ENCODE results near the gene VTN. TPM values are rescaled to one million over a fixed set of nuclear protein-coding genes. Genes with fewer than 3 reads are reported as not detected.

The VTN gene
- total RNA-seq, 3 donors from 2014 or later = 0.32 to 12.1 (median 0.98) TPM

DNA sequence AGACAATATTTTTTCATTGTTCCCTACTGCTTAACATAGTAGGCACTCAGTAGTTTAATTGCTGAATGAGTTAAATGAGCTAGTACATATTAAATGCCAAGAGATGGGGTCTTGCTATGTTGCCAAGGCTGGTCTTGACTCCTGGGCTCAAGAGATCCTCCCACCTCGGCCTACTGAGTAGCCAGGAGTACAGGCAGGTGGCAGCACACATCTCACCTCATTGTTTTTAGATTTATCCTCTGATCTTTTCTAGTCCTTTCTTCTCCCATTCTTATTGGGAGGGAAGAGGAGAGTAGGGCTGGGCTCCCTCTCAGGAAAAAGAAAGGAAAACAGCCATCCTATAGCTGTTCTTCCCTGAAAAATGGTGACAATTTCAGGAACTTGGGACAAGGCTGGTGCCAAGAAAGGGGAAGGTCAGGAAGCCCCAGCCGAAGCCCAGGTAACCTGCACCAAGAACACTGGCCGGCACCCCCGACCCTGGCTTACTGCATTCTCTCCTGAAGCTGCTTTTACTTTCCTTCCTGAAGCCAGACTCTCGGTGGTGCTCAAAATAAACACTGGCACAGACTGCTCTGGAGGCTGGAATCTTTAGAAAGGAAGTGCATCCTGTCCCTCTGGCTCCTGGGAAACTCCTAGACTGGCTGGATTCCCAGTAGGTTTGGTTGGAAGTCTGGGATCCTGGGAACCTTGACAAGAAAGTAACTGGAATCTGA lies 31.9 kb downstream of the VTN start:
- Histone ChIP-seq H3K36me3 (no peaks in the 10 kb centered on the region), H3K4me1 (peaks cover 3 to 17% of the 10 kb centered on the region in 2 donors), H3K9me3 (no peaks in the 10 kb centered on the region), H3K27ac (peak overlapping the region; percentile 41 to 99), H3K27me3 (no peaks in the 10 kb centered on the region), H3K4me3 (peak overlapping the region in 1 of 3 donors; percentile 21)
- intact Hi-C loops (cut with DNase I; ENCODE audit: low total_unique reads) = no loop called here
- no peak for DNase-seq (ENCODE audit: low spot score in 2 of 2)
- TF ChIP-seq POLR2AphosphoS5 (IDR thresholded peaks at IDR 0.05) (no peak), POLR2A (IDR thresholded peaks at IDR 0.05) (no peak)
- TF ChIP-seq, protein P1, sequence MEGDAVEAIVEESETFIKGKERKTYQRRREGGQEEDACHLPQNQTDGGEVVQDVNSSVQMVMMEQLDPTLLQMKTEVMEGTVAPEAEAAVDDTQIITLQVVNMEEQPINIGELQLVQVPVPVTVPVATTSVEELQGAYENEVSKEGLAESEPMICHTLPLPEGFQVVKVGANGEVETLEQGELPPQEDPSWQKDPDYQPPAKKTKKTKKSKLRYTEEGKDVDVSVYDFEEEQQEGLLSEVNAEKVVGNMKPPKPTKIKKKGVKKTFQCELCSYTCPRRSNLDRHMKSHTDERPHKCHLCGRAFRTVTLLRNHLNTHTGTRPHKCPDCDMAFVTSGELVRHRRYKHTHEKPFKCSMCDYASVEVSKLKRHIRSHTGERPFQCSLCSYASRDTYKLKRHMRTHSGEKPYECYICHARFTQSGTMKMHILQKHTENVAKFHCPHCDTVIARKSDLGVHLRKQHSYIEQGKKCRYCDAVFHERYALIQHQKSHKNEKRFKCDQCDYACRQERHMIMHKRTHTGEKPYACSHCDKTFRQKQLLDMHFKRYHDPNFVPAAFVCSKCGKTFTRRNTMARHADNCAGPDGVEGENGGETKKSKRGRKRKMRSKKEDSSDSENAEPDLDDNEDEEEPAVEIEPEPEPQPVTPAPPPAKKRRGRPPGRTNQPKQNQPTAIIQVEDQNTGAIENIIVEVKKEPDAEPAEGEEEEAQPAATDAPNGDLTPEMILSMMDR (IDR thresholded peaks at IDR 0.05) = no peak

DNA sequence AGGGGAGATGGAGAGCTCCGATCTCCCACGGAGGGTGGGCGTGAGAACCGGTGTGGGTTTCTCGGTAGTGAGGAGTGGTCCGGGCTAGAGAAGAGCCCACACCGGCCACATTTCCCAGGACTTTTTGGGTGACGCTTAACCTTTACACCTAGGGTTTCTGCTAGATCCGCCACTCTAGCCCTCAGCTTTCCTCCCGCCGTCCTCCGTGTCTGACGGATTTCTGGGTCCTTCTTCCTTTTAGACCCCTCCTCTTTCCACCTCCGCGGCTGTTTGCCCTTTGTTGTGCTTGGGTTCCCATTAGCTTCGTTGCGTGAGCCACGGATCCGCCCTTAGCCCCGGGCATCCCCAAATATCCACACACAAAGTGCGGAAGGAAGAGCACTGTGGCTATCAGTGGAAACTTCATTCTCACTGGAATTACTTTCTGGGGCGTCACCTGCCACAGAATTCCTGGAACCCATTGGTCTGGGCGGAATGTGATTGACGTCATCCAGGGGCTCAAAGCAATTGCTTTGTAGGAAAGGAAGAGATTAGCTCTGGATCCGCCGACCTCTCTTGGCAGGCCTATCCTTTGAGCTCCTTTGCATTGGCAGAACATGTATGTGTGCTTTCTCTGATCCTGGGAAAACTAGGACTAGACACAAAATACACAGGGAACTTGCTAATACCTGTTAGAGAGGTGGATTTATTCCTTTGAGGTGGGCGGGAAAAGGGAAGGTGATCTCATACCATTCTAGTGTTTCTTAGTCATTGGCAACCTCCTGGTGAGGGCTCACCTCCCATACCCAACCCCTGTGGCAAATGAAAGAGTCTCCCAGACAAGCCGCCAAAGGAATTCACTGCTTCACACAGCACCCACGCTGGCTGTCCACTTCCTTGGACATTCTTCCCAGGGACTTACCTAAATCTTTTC lies 33.9 kb downstream of the VTN start:
- Histone ChIP-seq H3K4me1 (peaks cover 3 to 17% of the 10 kb centered on the region in 2 donors), H3K27me3 (no peaks in the 10 kb centered on the region), H3K9me3 (no peaks in the 10 kb centered on the region), H3K27ac (peak overlapping the region; percentile 99), H3K36me3 (no peaks in the 10 kb centered on the region), H3K4me3 (peak overlapping the region; percentile 84 to 93 (median 90))
- intact Hi-C loops (cut with DNase I; ENCODE audit: low total_unique reads) = no loop called here
- peak; percentile 73 to 76 for DNase-seq (ENCODE audit: low spot score in 2 of 2)
- TF ChIP-seq POLR2AphosphoS5 (IDR thresholded peaks at IDR 0.05) = peak in 2 of 3 donors; percentile 9 to 14
- TF ChIP-seq, protein P1 (IDR thresholded peaks at IDR 0.05) = peak in 1 of 3 donors; percentile 7
- TF ChIP-seq POLR2A (IDR thresholded peaks at IDR 0.05) = no peak

DNA sequence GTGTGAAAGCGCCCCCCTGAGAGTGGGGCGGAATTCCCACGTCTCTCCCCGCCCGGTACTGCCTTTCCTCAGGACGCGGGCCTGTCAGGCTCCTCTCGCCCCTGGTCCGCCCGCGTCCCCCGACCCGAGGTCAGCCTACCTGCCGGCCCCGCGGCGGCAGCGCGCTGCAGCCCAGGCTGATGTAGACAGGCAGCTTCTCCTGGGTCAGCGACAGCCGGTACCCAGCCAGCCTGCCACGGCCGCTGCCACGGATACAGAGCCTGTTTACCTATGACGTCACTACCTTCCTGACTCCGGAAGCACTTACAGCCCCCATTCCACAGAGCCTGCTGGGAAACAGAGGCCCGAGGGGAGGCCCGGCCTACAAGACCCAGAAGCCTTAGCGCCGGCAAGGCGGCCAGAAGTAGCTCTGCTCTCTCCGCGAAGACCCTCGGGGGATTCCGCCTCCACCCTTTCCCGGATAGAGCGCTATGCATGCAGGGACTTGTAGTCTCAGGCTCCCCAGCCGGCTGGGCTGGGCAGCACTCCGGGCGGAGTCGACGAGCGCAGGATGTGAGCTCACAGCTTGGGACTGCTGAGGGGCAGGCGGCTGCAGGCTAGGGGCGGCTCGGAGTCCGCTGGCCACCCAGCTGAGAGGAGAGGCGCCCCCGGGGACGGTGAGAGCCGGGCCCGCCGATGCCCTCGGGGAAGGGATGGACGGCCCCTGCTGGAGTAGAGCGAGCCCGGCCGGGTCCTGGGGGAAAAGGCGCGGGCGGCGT lies 34.7 kb downstream of the VTN start, which contains the start of the genes IFT20 and TNFAIP1:
TSS of gene IFT20 (minus strand) at position 272 of the 758 bp plus-strand sequence. CDS start 3,487 bp downstream, outside the sequence.
TSS of gene TNFAIP1 (plus strand) at position 561 of the 758 bp plus-strand sequence. CDS start 3,761 bp downstream, outside the sequence.
- intact Hi-C loops (cut with DNase I; ENCODE audit: low total_unique reads) = no loop called here
- H3K4me1 ChIP-seq = peaks cover 3 to 17% of the 10 kb centered on the region in 2 donors

DNA sequence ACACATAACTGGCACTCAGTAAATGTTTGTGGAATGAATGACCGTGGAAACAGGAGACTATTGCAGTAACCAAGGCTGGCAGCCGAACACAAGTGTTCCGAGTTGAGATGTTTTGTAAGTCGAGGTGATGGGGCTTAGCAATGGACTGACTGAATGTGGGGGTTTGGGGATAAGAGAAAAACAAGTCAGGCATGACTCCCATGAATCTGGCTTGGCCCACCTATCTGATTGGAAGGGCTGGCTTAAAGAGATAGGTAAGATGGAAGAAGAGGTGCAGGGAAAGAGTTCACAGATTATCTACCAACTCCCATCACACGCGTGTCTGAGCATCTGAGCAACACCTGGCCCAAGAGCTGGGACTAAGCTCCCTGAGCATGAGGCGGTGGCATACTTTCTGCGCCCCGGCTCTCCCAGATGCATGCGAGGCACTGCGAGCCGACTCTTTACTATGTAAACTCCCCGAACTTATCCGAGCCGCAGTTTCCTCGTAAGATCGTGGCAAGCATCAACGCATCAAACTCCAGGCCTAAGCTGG lies 35.4 kb downstream of the VTN start:
- no peaks in the 10 kb centered on the region for H3K36me3 ChIP-seq
- intact Hi-C loops (cut with DNase I; ENCODE audit: low total_unique reads) = no loop called here
- H3K4me3 ChIP-seq = peak overlapping the region; percentile 84 to 93 (median 90)
- H3K27ac ChIP-seq = peak overlapping the region; percentile 99
- peaks cover 3 to 17% of the 10 kb centered on the region in 2 donors for H3K4me1 ChIP-seq
- no peaks in the 10 kb centered on the region for H3K27me3 ChIP-seq
- TF ChIP-seq POLR2A (IDR thresholded peaks at IDR 0.05) = no peak
- TF ChIP-seq POLR2AphosphoS5 (IDR thresholded peaks at IDR 0.05) = no peak
- TF ChIP-seq, protein P1 (IDR thresholded peaks at IDR 0.05) = no peak
- H3K9me3 ChIP-seq = no peaks in the 10 kb centered on the region
- DNase-seq (ENCODE audit: low spot score in 2 of 2) = no peak

More for the DNA sequence above, 34.7 kb downstream of the VTN start, which contains the start of the genes IFT20 and TNFAIP1:
- Histone ChIP-seq H3K4me3 (peak within 1 kb of the TSS; percentile 84 to 93 (median 90)), H3K9me3 (no peaks in the 10 kb centered on the region), H3K27me3 (no peaks in the 10 kb centered on the region), H3K27ac (peak within 1 kb of the TSS; percentile 99), H3K36me3 (no peaks in the 10 kb centered on the region)
- TF ChIP-seq, protein P1 (IDR thresholded peaks at IDR 0.05) = no peak
- TF ChIP-seq POLR2A (IDR thresholded peaks at IDR 0.05) (peak; percentile 81), POLR2AphosphoS5 (IDR thresholded peaks at IDR 0.05) (peak; percentile 76 to 96 (median 95))
- DNase-seq (ENCODE audit: low spot score in 2 of 2) = peak; percentile 99 to 100

All from breast epithelium (tissue), 4 donors.